K562 treated with DMSO at 1 percent for 24 hours (cell line): ENCODE measurements around the gene STEEP1. TPM values are rescaled to one million over a fixed set of nuclear protein-coding genes. Genes with fewer than 3 reads are reported as not detected.

Source experiments
- total RNA-seq: library from RNA; unstranded; fragments of 300-600 nt; gene quantifications from 2 replicates; pipeline ENCODE4 v1.2.3, GENCODE V29; 2022; ENCODE audit warnings: low read depth; ENCODE audit not compliant: insufficient read depth

STEEP1 gene
- 30.2 and 33.8 TPM in 2 replicates for total RNA-seq

DNA sequence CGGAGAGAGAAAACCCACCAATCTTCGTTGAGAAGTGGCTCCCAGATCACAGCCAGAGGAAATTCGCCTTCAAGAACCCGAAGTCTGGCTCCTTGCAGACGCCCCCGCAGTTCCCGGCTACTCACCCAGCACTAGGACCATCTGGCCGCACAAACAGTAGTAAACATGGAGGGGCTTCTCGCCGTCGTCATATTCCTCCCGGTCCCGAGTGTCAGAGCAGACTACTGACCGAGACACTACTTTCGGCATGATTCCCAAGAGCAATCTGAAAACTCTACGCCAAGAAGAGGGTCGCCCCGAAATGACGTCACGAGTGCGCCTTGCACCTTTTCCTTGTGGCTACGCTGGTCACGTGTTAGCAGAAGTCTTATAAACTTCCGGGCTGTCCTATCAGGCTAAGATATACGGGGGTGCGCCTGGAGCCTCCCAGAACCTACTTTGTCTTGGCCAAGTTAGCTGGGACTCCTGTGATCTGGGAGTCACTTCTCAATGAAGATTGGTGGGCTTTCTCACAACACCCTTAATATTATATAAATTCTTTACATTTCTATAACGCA lies at the start of gene STEEP1:
TSS of gene STEEP1 (minus strand) at position 303 of the 557 bp plus-strand sequence. CDS start at position 249, 54 bp downstream.

GRCh38 chrX:119606280-119607017 lies 41.2 kb upstream of the STEEP1 start, which contains the start of gene NKRF:
Gene NKRF (minus strand): TSS chrX:119606424.

DNA sequence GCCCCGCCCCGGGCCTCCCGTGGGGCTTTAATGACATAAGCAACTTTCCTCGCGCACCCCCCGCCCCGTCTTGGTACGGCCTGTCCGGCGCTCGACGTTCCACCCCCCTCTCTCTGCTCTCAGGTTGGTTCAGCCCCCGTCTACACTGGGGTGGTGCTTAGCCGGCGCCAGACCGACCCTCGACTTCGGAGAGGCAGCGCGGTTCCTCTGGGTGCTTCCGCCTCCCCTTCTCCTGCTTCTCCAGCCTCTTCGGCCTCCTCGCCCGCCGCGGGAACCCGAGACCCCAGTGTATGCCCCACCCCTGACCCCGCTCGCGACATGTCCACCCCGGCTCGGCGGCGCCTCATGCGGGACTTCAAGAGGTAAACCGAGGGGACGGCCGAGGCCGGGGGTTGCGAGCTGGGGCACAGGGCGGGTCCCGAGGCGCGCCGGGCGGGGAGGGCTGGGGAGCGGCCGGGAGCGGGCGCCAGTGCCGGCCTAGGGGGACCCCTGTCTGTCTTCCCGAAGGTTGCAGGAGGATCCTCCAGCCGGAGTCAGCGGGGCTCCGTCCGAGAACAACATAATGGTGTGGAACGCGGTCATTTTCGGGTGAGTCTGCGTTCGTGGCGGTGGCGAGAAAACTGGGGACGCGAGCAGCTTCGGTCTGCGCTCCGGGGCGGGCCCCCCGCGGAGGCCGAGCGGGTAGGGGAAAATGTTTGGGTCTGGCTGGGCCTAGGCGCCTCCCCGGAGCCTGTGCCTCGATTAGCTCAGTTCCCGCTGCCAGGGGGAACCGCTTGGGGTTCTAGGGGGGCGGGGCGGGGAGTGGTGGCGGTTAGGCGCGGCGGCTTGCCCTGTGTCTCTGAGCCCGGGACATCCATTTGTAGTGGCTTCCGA lies 9.4 kb upstream of the STEEP1 start, which contains the start of gene UBE2A:
TSS of gene UBE2A (plus strand) at position 170 of the 873 bp plus-strand sequence. CDS start at position 319, 149 bp downstream.

Other genes with a start within 250 kb of the STEEP1 start
- gene SLC25A43, start 166.1 kb downstream of the STEEP1 start, total RNA-seq, result 8.0 and 9.3 TPM in 2 replicates
- 1,032 and 1,044 TPM in 2 replicates for gene SLC25A5, start 97.0 kb downstream of the STEEP1 start, total RNA-seq
- 61.8 and 64.0 TPM in 2 replicates for gene UBE2A, start 9.2 kb upstream of the STEEP1 start, total RNA-seq
- 11.1 and 12.5 TPM in 2 replicates for gene NKRF, start 41.0 kb upstream of the STEEP1 start, total RNA-seq
- 66.1 and 67.7 TPM in 2 replicates for gene SEPTIN6, start 127.8 kb upstream of the STEEP1 start, total RNA-seq
- gene SOWAHD, start 193.2 kb upstream of the STEEP1 start, total RNA-seq, result 0.59 and 0.89 TPM in 2 replicates
- gene RPL39, start 226.2 kb upstream of the STEEP1 start, total RNA-seq, result 3,545 and 3,652 TPM in 2 replicates